Fibroblast of lung (primary cell): ENCODE measurements around the gene TNRC6C.

Experiments
- CTCF ChIP-seq, 2 donors: IDR thresholded peaks in 1 of 2; conservative IDR thresholded peaks in 1 of 2; 1 replicate in 1 of 2; 2 replicates in 1 of 2; pipeline ENCODE4 v1.5.1; 2011 to 2012; ENCODE audit warnings: low read length in 2 of 2, control low read depth in 1 of 2, inconsistent platforms in 1 of 2, low read depth in 1 of 2, mild to moderate bottlenecking in 1 of 2
- EZH2 ChIP-seq: IDR thresholded peaks from 2 replicates; pipeline ENCODE4 v1.5.1; 2012; ENCODE audit warnings: low read length, control low read depth, mild to moderate bottlenecking; ENCODE audit errors: missing control alignments

- no peak for TF ChIP-seq EZH2
- no peak for TF ChIP-seq CTCF (conservative IDR thresholded peaks at IDR 0.05 in 1 of 2, IDR thresholded peaks at IDR 0.05 in 1 of 2; ENCODE audit: low read depth in 1 of 2, low read length in 2 of 2)
Measured at GRCh38 chr17:78154903-78155811, 196.7 kb downstream of the TNRC6C start.
